CD4-positive, alpha-beta T cell (primary cell): ENCODE data around the gene CEP57L1. TPM values are rescaled to one million over a fixed set of nuclear protein-coding genes. Genes with fewer than 3 reads are reported as not detected.

ENCODE experiments used
- ATAC-seq: fragments of 200-7000 bp; cut with Tn5 transposase; one replicate; pipeline ENCODE4 v1.10.0; 2022; ENCODE audit warnings: mild to moderate bottlenecking; ENCODE audit not compliant: poor library complexity
- CTCF ChIA-PET: fragments of 350-600 bp; sonication (Branson Sonifier 250); formaldehyde crosslinking; loops from one replicate; lab custom pipeline; 2021; ENCODE audit warnings: antibody characterized with exemption, inconsistent platforms; lab: Charles Lee
- POLR2A ChIA-PET: fragments of 350-600 bp; sonication (Branson Sonifier 250); formaldehyde crosslinking; loops from one replicate; lab custom pipeline; 2021; ENCODE audit warnings: antibody characterized with exemption, inconsistent platforms; lab: Charles Lee
- DNase-seq, 14 experiments: peaks; one replicate each; pipeline ENCODE4 v3.0.0-alpha.2; 2013 to 2020; ENCODE audit warnings: mixed read lengths in 2 of 14
- H3K27ac ChIP-seq, 2 donors: one replicate each; pipeline versions ENCODE4 v1.5.1 to v1.7.0; 2013; ENCODE audit warnings: low read length in 2 of 2, low read depth in 1 of 2, mild to moderate bottlenecking in 1 of 2
- H3K27me3 ChIP-seq, 2 experiments: 1 replicate in 1 of 2; 2 replicates in 1 of 2; pipeline versions ENCODE4 v1.6.1 to v1.7.0; 2013; ENCODE audit warnings: low read length in 2 of 2, control low read depth in 1 of 2, mild to moderate bottlenecking in 1 of 2, moderate library complexity in 1 of 2; ENCODE audit not compliant: insufficient read depth in 2 of 2, control insufficient read depth in 1 of 2
- H3K36me3 ChIP-seq: one replicate; pipeline ENCODE4 v1.6.1; 2013; ENCODE audit warnings: low read length, control low read depth; ENCODE audit not compliant: insufficient read depth
- H3K4me1 ChIP-seq: one replicate; pipeline ENCODE4 v1.6.1; 2013; ENCODE audit warnings: low read length, control low read depth; ENCODE audit not compliant: insufficient read depth
- H3K4me3 ChIP-seq: one replicate; pipeline ENCODE4 v1.5.1; 2013; ENCODE audit warnings: mild to moderate bottlenecking, low read length, moderate library complexity
- H3K9me3 ChIP-seq, 2 experiments: 1 replicate in 1 of 2; 2 replicates in 1 of 2; pipeline versions ENCODE4 v1.6.1 to v1.7.0; 2013; ENCODE audit warnings: low read length in 2 of 2, mild to moderate bottlenecking in 2 of 2, control low read depth in 1 of 2, moderate library complexity in 1 of 2; ENCODE audit not compliant: control insufficient read depth in 1 of 2, insufficient read depth in 1 of 2
- H3K27ac Mint-ChIP-seq: one replicate; pipeline ENCODE4 v1.8.0; 2020; ENCODE audit warnings: mixed read lengths
- H3K27me3 Mint-ChIP-seq: one replicate; pipeline ENCODE4 v1.8.0; 2021; ENCODE audit warnings: mixed read lengths
- H3K36me3 Mint-ChIP-seq: one replicate; pipeline ENCODE4 v1.8.0; 2021; ENCODE audit warnings: low read depth, mixed read lengths
- H3K4me1 Mint-ChIP-seq: one replicate; pipeline ENCODE4 v1.8.0; 2021; ENCODE audit warnings: low read depth, mixed read lengths
- H3K4me3 Mint-ChIP-seq: one replicate; pipeline ENCODE4 v1.8.0; 2020; ENCODE audit warnings: mild to moderate bottlenecking, mixed read lengths
- H3K9me3 Mint-ChIP-seq: one replicate; pipeline ENCODE4 v1.8.0; 2020; ENCODE audit warnings: mixed read lengths
- intact Hi-C, 2 experiments: fragments of 100-400 bp; cut with DNase I in 1 of 2; cut with micrococcal nuclease in 1 of 2; formaldehyde crosslinking; loops; one replicate each; pipeline versions ENCODE4 v1.15.1 to v1.9.0; 2023 to 2025; cut with DNase I, micrococcal nuclease
- total RNA-seq, 174 experiments: library from RNA in 2 of 174; stranded (reverse) in 2 of 174; gene quantifications; one replicate each; pipeline ENCODE4 v1.2.3 and lab custom pipeline; 2021 to 2026
- TF ChIP-seq, protein P1 (sequence below): fragments of 200-600 bp; IDR thresholded peaks from one replicate; pipeline ENCODE4 v1.8.0; 2022; ENCODE audit warnings: antibody characterized with exemption, mild to moderate bottlenecking

CEP57L1 gene
- total RNA-seq, 2 experiments from 2014 or later, result 3.8 to 4.8 TPM

DNA sequence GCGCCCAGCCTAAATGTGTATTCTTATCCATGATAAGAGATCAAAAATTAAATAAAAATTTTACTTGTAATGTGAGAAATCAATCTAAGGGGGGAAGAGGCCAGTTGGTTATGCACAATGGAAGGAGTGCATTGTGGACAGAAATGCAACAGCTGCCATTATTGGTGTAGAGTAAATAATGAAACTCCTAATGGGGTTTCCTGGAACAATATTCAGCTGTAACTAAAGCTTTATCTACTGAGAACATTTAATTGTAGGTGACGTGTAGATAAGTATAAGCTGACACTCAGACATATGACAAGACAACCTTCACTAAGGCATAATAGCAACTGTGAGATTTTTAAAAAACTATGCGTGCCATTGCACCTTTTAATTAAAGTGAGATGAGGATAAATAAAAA, 71.4 kb downstream of the CEP57L1 start:
- Mint-ChIP-seq H3K4me3 (no peak overlapping the region), H3K36me3 (no peaks in the 10 kb centered on the region), H3K4me1 (no peaks in the 10 kb centered on the region), H3K27me3 (no peaks in the 10 kb centered on the region), H3K9me3 (no peaks in the 10 kb centered on the region), H3K27ac (no peak overlapping the region)
- POLR2A ChIA-PET, result no interaction called here
- no peak overlapping the region for H3K4me3 ChIP-seq
- H3K36me3 ChIP-seq, result no peaks in the 10 kb centered on the region
- ATAC-seq, result no peak
- intact Hi-C loops, result no loop called here
- TF ChIP-seq, protein P1, sequence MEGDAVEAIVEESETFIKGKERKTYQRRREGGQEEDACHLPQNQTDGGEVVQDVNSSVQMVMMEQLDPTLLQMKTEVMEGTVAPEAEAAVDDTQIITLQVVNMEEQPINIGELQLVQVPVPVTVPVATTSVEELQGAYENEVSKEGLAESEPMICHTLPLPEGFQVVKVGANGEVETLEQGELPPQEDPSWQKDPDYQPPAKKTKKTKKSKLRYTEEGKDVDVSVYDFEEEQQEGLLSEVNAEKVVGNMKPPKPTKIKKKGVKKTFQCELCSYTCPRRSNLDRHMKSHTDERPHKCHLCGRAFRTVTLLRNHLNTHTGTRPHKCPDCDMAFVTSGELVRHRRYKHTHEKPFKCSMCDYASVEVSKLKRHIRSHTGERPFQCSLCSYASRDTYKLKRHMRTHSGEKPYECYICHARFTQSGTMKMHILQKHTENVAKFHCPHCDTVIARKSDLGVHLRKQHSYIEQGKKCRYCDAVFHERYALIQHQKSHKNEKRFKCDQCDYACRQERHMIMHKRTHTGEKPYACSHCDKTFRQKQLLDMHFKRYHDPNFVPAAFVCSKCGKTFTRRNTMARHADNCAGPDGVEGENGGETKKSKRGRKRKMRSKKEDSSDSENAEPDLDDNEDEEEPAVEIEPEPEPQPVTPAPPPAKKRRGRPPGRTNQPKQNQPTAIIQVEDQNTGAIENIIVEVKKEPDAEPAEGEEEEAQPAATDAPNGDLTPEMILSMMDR, result no peak
- no peaks in the 10 kb centered on the region for H3K27me3 ChIP-seq
- CTCF ChIA-PET, result no interaction called here
- no peaks in the 10 kb centered on the region for H3K9me3 ChIP-seq
- no peaks in the 10 kb centered on the region for H3K4me1 ChIP-seq
- H3K27ac ChIP-seq, result no peak overlapping the region
- DNase-seq, result no peak

GRCh38 chr6:109167562-109167961, 72.3 kb downstream of the CEP57L1 start:
- H3K36me3 Mint-ChIP-seq, result no peaks in the 10 kb centered on the region
- no peaks in the 10 kb centered on the region for H3K4me1 ChIP-seq
- no peak overlapping the region for H3K27ac ChIP-seq
- no peak overlapping the region for H3K4me3 ChIP-seq
- H3K27me3 Mint-ChIP-seq, result no peaks in the 10 kb centered on the region
- POLR2A ChIA-PET, result no interaction called here
- ATAC-seq (no peak), DNase-seq (no peak)
- intact Hi-C loops, result no loop called here
- CTCF ChIA-PET, result no interaction called here
- TF ChIP-seq, protein P1, result no peak
- no peaks in the 10 kb centered on the region for H3K27me3 ChIP-seq
- H3K27ac Mint-ChIP-seq, result no peak overlapping the region
- H3K9me3 Mint-ChIP-seq, result no peaks in the 10 kb centered on the region
- no peaks in the 10 kb centered on the region for H3K4me1 Mint-ChIP-seq
- no peak overlapping the region for H3K4me3 Mint-ChIP-seq
- H3K9me3 ChIP-seq, result no peaks in the 10 kb centered on the region
- H3K36me3 ChIP-seq, result no peaks in the 10 kb centered on the region

DNA sequence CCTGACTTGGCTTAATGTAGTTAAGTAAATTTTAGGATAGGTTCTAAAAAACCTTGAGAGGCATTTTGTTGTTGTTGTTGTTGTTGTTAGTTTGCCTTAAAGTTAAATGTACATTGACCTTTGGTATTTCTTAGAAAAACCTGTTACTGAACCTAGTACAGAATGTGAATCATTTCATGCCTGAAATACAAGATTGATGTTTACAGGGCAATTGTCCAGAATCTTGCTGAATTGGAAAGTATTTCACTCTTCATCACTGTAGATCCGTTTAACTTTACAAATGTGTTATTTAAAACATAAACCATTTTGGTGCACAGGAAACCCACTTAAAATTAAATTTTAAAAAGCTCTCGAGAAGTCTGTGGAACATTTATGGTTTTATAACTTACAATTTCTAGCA, 75.0 kb downstream of the CEP57L1 start:
- Mint-ChIP-seq H3K4me3 (no peak overlapping the region), H3K36me3 (no peaks in the 10 kb centered on the region), H3K27me3 (peaks cover 10% of the 10 kb centered on the region), H3K27ac (no peak overlapping the region), H3K9me3 (no peaks in the 10 kb centered on the region), H3K4me1 (no peaks in the 10 kb centered on the region)
- Histone ChIP-seq H3K4me1 (no peaks in the 10 kb centered on the region), H3K36me3 (no peaks in the 10 kb centered on the region), H3K27ac (no peak overlapping the region), H3K27me3 (peaks cover 0 to 2% of the 10 kb centered on the region in 2 experiments), H3K9me3 (no peaks in the 10 kb centered on the region), H3K4me3 (no peak overlapping the region)
- ATAC-seq, result no peak
- intact Hi-C loops, result no loop called here
- DNase-seq, result no peak
- ChIA-PET POLR2A (no interaction called here), CTCF (no interaction called here)
- TF ChIP-seq, protein P1, result no peak
